Astrocyte of the spinal cord (primary cell): ENCODE data around the gene CDC26.
"Not testable (repeated sequence)": the region's sequence is repeated elsewhere in the genome, so short reads cannot be mapped to it uniquely, and the experiment has no call there.

Experiments
- DNase-seq: peaks from one replicate; pipeline ENCODE4 v3.0.0; 2011; ENCODE audit warnings: low read depth, low spot score
- H3K4me3 ChIP-seq: 2 replicates; pipeline ENCODE4 v1.5.1; 2011; ENCODE audit warnings: low read depth, mild to moderate bottlenecking, low read length, moderate library complexity
- CTCF ChIP-seq: IDR thresholded peaks from 2 replicates; pipeline ENCODE4 v1.5.1; 2012; ENCODE audit warnings: low read depth, mild to moderate bottlenecking, low read length, inconsistent platforms
- in situ Hi-C: cut with HindIII; loops from 2 replicates; pipeline ENCODE4 v1.10.0; 2017; ENCODE audit warnings: low sequenced_read_pairs

CDC26 gene

GRCh38 chr9:113258282-113258681 is 17.1 kb downstream of the CDC26 start:
- no peak for TF ChIP-seq CTCF
- H3K4me3 ChIP-seq = no peak overlapping the region
- DNase-seq = no peak
- in situ Hi-C loops = no loop called here

GRCh38 chr9:113257863-113258262 is 17.5 kb downstream of the CDC26 start:
- TF ChIP-seq CTCF = no peak
- no peak overlapping the region for H3K4me3 ChIP-seq
- in situ Hi-C loops = no loop called here
- DNase-seq = no peak

- H3K4me3 ChIP-seq = no peak overlapping the region
- in situ Hi-C loops = no loop called here
- DNase-seq = no peak
- no peak for TF ChIP-seq CTCF
Measured at GRCh38 chr9:113255438-113255837, 19.9 kb downstream of the CDC26 start.

- DNase-seq = no peak
- in situ Hi-C loops = no loop called here
- H3K4me3 ChIP-seq = no peak overlapping the region
- no peak for TF ChIP-seq CTCF
Measured at GRCh38 chr9:113254991-113255390, 20.4 kb downstream of the CDC26 start.

GRCh38 chr9:113250807-113251206 is 24.6 kb downstream of the CDC26 start:
- in situ Hi-C loops = no loop called here
- no peak for TF ChIP-seq CTCF
- DNase-seq = no peak
- H3K4me3 ChIP-seq = no peak overlapping the region

- in situ Hi-C loops, H3K4me3 ChIP-seq, DNase-seq: not testable (repeated sequence)
Measured at GRCh38 chr9:113249661-113250060, 25.7 kb downstream of the CDC26 start.

GRCh38 chr9:113247640-113248039 is 27.7 kb downstream of the CDC26 start:
- DNase-seq = no peak
- H3K4me3 ChIP-seq = no peak overlapping the region
- TF ChIP-seq CTCF = no peak
- in situ Hi-C loops = no loop called here
